GM12878 (cell line): ENCODE results near the gene ZNF511. TPM values are rescaled to one million over a fixed set of nuclear protein-coding genes. Genes with fewer than 3 reads are reported as not detected.

ENCODE experiments used
- ATAC-seq: fragments of 200-7000 bp; cut with Tn5 transposase; 3 replicates; pipeline ENCODE4 v1.9.1; 2020; ENCODE audit warnings: mild to moderate bottlenecking, moderate library complexity
- BruUV-seq: library from RNA; stranded (reverse); fragments of 400-500 nt; replicated peaks from 2 replicates; lab custom pipeline; 2021; lab: Mats Ljungman, UMichigan
- CTCF ChIA-PET: fragments of 300-600 bp; sonication (Branson Sonifier 250); formaldehyde crosslinking; extraction: SDS; loops from one replicate; lab custom pipeline; 2021; ENCODE audit warnings: inconsistent platforms; lab: Yijun Ruan, JAX
- POLR2A ChIA-PET: fragments of 350-600 bp; formaldehyde crosslinking; extraction: SDS; loops from one replicate; lab custom pipeline; 2021; ENCODE audit warnings: inconsistent platforms; lab: Charles Lee
- RAD21 ChIA-PET: fragments of 300-600 bp; sonication (Branson Sonifier 250); formaldehyde crosslinking; loops from one replicate; lab custom pipeline; 2023; ENCODE audit warnings: antibody characterized with exemption; ENCODE audit not compliant: unreplicated experiment; lab: Charles Lee
- SMC1A ChIA-PET: fragments of 300-600 bp; sonication (Branson Sonifier 250); formaldehyde crosslinking; loops from one replicate; lab custom pipeline; 2023; ENCODE audit not compliant: unreplicated experiment, uncharacterized antibody; lab: Charles Lee
- DNase-seq: peaks from one replicate; pipeline ENCODE4 v3.0.0-alpha.2; 2011; ENCODE audit warnings: low read depth, low spot score
- FAIRE-seq: peaks from 3 replicates; lab custom pipeline; 2011; peaks lifted over from hg19 to GRCh38; lab: Jason Lieb, UNC
- H2AFZ ChIP-seq: 2 replicates; pipeline ENCODE4 v1.6.0; 2011; ENCODE audit warnings: low read depth, low read length, control low read depth; ENCODE audit not compliant: control insufficient read depth
- H3K27ac ChIP-seq: 2 replicates; pipeline ENCODE4 v1.5.1; 2011; ENCODE audit warnings: control low read depth; ENCODE audit not compliant: control insufficient read depth, insufficient read depth
- H3K27me3 ChIP-seq, 2 experiments: replicated peaks in 1 of 2; 2 replicates each; pipeline versions ENCODE4 v1.6.0 to v1.6.1; 2011; ENCODE audit warnings: low read length in 1 of 2; ENCODE audit not compliant: control insufficient read depth in 2 of 2, insufficient read depth in 2 of 2
- H3K36me3 ChIP-seq, 2 experiments: 2 replicates each; pipeline ENCODE4 v1.5.1; 2011; ENCODE audit warnings: low read length in 1 of 2; ENCODE audit not compliant: control insufficient read depth in 2 of 2, insufficient read depth in 2 of 2
- H3K4me1 ChIP-seq: 2 replicates; pipeline ENCODE4 v1.6.1; 2011; ENCODE audit warnings: mild to moderate bottlenecking, low read length, moderate library complexity, mixed read lengths; ENCODE audit not compliant: control insufficient read depth, insufficient read depth
- H3K4me2 ChIP-seq: 2 replicates; pipeline ENCODE4 v1.6.0; 2011; ENCODE audit warnings: control low read depth; ENCODE audit not compliant: control insufficient read depth, insufficient read depth
- H3K4me3 ChIP-seq: fragments of 200-600 bp; sonication (generic); 2 replicates; pipeline ENCODE4 v1.5.1; 2016
- H3K79me2 ChIP-seq: 2 replicates; pipeline ENCODE4 v1.6.0; 2011; ENCODE audit warnings: low read length; ENCODE audit not compliant: control insufficient read depth, insufficient read depth
- H3K9ac ChIP-seq: 2 replicates; pipeline ENCODE4 v1.8.0; 2011; ENCODE audit warnings: low read length, control low read depth, mixed read lengths; ENCODE audit not compliant: control insufficient read depth, insufficient read depth
- H3K9me3 ChIP-seq: replicated peaks from 3 replicates; pipeline ENCODE4 v1.5.1; 2011; ENCODE audit warnings: mild to moderate bottlenecking, low read length; ENCODE audit not compliant: control insufficient read depth, insufficient read depth
- H4K20me1 ChIP-seq: 2 replicates; pipeline ENCODE4 v1.6.0; 2011; ENCODE audit not compliant: control insufficient read depth, insufficient read depth
- CEBPB ChIP-seq, 2 experiments: fragments of 150-350 bp in 1 of 2; IDR thresholded peaks; 2 replicates each; pipeline ENCODE4 v1.6.1; 2012 to 2014; ENCODE audit warnings: low read depth in 2 of 2, low read length in 2 of 2, borderline replicate concordance in 1 of 2, inconsistent platforms in 1 of 2
- ETV6 ChIP-seq, 2 experiments: fragments of 450-650 bp in 1 of 2; IDR thresholded peaks in 1 of 2; conservative IDR thresholded peaks in 1 of 2; 2 replicates each; pipeline ENCODE4 v1.6.1; 2014; ENCODE audit warnings: antibody characterized with exemption in 1 of 2, borderline replicate concordance in 1 of 2, low read depth in 1 of 2, mild to moderate bottlenecking in 1 of 2, moderate library complexity in 1 of 2
- JUNB ChIP-seq: IDR thresholded peaks from 2 replicates; pipeline ENCODE4 v1.6.1; 2016; ENCODE audit warnings: antibody characterized with exemption, mild to moderate bottlenecking
- KLF5 ChIP-seq: fragments of 450-650 bp; IDR thresholded peaks from 2 replicates; pipeline ENCODE4 v1.6.1; 2014; ENCODE audit warnings: mild to moderate bottlenecking; ENCODE audit not compliant: partially characterized antibody
- MTA2 ChIP-seq: fragments of 450-650 bp; IDR thresholded peaks from 2 replicates; pipeline ENCODE4 v1.6.1; 2016; ENCODE audit warnings: low read depth, mild to moderate bottlenecking, moderate library complexity
- POLR2A ChIP-seq: IDR thresholded peaks from 2 replicates; pipeline ENCODE4 v1.6.1; 2011; ENCODE audit warnings: low read depth, mild to moderate bottlenecking, low read length
- WGBS: methylation state at CpG from one replicate; pipeline ENCODE4 v1.1.6; 2016; ENCODE audit warnings: low lambda C conversion rate; ENCODE audit not compliant: insufficient replicate concordance, insufficient coverage; ENCODE audit errors: missing lambda C conversion rate; 5-methylcytosine and 5-hydroxymethylcytosine counted together
- in situ Hi-C: fragments of 300-500 bp; cut with MboI; formaldehyde crosslinking; loops from 9 replicates; pipeline ENCODE4 v1.14.3; 2018; ENCODE audit warnings: mixed read lengths
- intact Hi-C: fragments of 100-400 bp; cut with micrococcal nuclease; formaldehyde crosslinking; loops from one replicate; pipeline ENCODE4 v1.14.2; 2022; ENCODE audit not compliant: unreplicated experiment
- polyA plus RNA-seq, 11 experiments: library from polyadenylated mRNA; depleted of rRNA in 4 of 11; unstranded in 6 of 11; stranded (reverse) in 5 of 11; fragments of >200 nt; fragmentation: Nextera tagmentation in 4 of 11; fragmentation: Illumina TruSeq in 1 of 11; extraction: Ambion mirVana in 4 of 11; extraction: Trizol in 1 of 11; gene quantifications; 1 replicate in 1 of 11; 2 replicates in 10 of 11; pipeline versions ENCODE4 v1.2.1 to v1.2.3, GENCODE V29; 2011 to 2016; ENCODE audit warnings: inconsistent platforms in 2 of 11, missing spikeins in 2 of 11, low read depth in 1 of 11
- total RNA-seq, 4 experiments: library from RNA; depleted of rRNA in 3 of 4; stranded (reverse); fragments of >200 nt in 3 of 4; fragmentation: Illumina TruSeq in 1 of 4; extraction: Trizol in 1 of 4; gene quantifications; 2 replicates each; pipeline versions ENCODE4 v1.2.1 to v1.2.3, GENCODE V29; 2013 to 2021
- TF ChIP-seq, protein P1 (sequence below): fragments of 450-650 bp; conservative IDR thresholded peaks from 2 replicates; pipeline ENCODE4 v1.6.1; 2017; ENCODE audit warnings: mild to moderate bottlenecking, moderate library complexity
- TF ChIP-seq, protein P2 (sequence below): IDR thresholded peaks from 2 replicates; pipeline ENCODE4 v1.6.1; 2012; ENCODE audit warnings: mild to moderate bottlenecking, low read depth, low read length

Gene ZNF511
- total and polyA plus RNA-seq, 10 of the 15 experiments (the other 5 are each of a cell fraction or from before 2014, with no cell fraction given) = 0.58 to 110 (median 32.0) TPM

DNA sequence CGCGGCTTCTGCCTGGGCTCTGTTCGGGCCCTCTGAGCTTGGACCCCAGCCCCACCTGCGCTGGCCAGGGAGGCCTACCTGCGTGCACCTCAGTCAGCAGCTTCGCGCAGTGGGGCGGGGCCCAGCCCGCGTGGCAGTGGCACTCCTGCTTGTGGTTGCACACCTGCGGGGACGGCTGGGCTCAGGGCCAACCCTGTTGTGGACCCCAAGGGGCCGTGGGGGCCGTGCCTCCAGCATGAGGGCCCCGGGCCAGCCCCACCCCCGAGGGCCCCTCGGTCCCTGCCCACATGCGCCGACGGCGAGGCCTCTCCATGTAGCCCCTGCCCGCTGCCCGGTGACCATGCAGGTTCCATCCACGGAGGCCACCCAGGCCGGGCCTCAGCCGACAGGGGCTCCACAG, 39.3 kb upstream of the ZNF511 start (continued):
- no peak for TF ChIP-seq ETV6 (conservative IDR thresholded peaks at IDR 0.05 in 1 of 2, IDR thresholded peaks at IDR 0.05 in 1 of 2; ENCODE audit: borderline replicate concordance in 1 of 2, low read depth in 1 of 2)
- TF ChIP-seq, protein P1, sequence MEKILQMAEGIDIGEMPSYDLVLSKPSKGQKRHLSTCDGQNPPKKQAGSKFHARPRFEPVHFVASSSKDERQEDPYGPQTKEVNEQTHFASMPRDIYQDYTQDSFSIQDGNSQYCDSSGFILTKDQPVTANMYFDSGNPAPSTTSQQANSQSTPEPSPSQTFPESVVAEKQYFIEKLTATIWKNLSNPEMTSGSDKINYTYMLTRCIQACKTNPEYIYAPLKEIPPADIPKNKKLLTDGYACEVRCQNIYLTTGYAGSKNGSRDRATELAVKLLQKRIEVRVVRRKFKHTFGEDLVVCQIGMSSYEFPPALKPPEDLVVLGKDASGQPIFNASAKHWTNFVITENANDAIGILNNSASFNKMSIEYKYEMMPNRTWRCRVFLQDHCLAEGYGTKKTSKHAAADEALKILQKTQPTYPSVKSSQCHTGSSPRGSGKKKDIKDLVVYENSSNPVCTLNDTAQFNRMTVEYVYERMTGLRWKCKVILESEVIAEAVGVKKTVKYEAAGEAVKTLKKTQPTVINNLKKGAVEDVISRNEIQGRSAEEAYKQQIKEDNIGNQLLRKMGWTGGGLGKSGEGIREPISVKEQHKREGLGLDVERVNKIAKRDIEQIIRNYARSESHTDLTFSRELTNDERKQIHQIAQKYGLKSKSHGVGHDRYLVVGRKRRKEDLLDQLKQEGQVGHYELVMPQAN = no peak

DNA sequence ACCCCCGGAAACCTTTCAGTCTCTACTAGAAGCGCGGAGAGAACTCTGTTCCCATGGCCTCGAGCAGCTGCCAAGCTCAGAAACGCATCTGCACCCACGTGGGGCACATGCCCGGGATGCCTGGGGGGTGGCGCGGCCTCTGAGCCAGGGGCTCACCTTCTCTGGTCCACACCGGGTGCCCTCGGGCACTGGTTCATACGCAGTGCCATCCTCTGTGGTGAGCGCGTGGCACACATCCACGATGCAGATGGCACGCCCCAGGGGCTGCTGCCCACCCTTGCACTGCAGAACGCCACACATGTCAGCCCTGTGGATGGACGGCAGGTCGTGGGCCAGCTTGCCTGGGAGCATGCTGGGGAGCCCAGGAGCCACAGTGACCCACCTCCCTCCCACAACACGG, 38.5 kb upstream of the ZNF511 start:
- no peak overlapping the region for H3K4me2 ChIP-seq
- POLR2A ChIA-PET = no interaction called here
- no peak overlapping the region for H3K4me3 ChIP-seq
- SMC1A ChIA-PET = no interaction called here
- CTCF ChIA-PET = no interaction called here
- RAD21 ChIA-PET = no interaction called here
- no peak overlapping the region for H3K9ac ChIP-seq
- BruUV-seq = no TSS peak
- intact Hi-C loops (no loop called here), in situ Hi-C loops (no loop called here)
- no peak for ATAC-seq
- WGBS = 87% methylated on average over 20 of the region's 20 CpGs
- no peak for TF ChIP-seq CEBPB (IDR thresholded peaks at IDR 0.05; ENCODE audit: borderline replicate concordance in 1 of 2, low read depth in 2 of 2, low read length in 2 of 2)
- TF ChIP-seq KLF5 = no peak
- TF ChIP-seq JUNB = no peak
- 0 out of 2 replicates have a peak, but pooled peaks have one; percentile 26 for TF ChIP-seq POLR2A
- TF ChIP-seq, protein P2, sequence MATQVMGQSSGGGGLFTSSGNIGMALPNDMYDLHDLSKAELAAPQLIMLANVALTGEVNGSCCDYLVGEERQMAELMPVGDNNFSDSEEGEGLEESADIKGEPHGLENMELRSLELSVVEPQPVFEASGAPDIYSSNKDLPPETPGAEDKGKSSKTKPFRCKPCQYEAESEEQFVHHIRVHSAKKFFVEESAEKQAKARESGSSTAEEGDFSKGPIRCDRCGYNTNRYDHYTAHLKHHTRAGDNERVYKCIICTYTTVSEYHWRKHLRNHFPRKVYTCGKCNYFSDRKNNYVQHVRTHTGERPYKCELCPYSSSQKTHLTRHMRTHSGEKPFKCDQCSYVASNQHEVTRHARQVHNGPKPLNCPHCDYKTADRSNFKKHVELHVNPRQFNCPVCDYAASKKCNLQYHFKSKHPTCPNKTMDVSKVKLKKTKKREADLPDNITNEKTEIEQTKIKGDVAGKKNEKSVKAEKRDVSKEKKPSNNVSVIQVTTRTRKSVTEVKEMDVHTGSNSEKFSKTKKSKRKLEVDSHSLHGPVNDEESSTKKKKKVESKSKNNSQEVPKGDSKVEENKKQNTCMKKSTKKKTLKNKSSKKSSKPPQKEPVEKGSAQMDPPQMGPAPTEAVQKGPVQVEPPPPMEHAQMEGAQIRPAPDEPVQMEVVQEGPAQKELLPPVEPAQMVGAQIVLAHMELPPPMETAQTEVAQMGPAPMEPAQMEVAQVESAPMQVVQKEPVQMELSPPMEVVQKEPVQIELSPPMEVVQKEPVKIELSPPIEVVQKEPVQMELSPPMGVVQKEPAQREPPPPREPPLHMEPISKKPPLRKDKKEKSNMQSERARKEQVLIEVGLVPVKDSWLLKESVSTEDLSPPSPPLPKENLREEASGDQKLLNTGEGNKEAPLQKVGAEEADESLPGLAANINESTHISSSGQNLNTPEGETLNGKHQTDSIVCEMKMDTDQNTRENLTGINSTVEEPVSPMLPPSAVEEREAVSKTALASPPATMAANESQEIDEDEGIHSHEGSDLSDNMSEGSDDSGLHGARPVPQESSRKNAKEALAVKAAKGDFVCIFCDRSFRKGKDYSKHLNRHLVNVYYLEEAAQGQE = no peak
- TF ChIP-seq MTA2 = no peak
- no peak overlapping the region for H3K27ac ChIP-seq
- no peak for FAIRE-seq
- H3K9me3 ChIP-seq = no peaks in the 10 kb centered on the region
- no peaks in the 10 kb centered on the region for H3K27me3 ChIP-seq
- H3K36me3 ChIP-seq = peaks cover 10 to 37% of the 10 kb centered on the region in 2 experiments
- H4K20me1 ChIP-seq = no peaks in the 10 kb centered on the region; the same call in 1 of the 2 replicates
- DNase-seq = no peak
- H2AFZ ChIP-seq = no peak overlapping the region
- peaks cover 5% of the 10 kb centered on the region for H3K4me1 ChIP-seq
- H3K79me2 ChIP-seq = peaks cover 12% of the 10 kb centered on the region
